ENCODE results near the gene CC2D2B. TPM values are rescaled to one million over a fixed set of nuclear protein-coding genes. Genes with fewer than 3 reads are reported as not detected.
A peak's percentile ranks its signal among the peaks of the same experiment; 100 is the strongest.
"Not testable (repeated sequence)": the region's sequence is repeated elsewhere in the genome, so short reads cannot be mapped to it uniquely, and the experiment has no call there.

CC2D2B gene
- polyA plus RNA-seq: 0.28 TPM

DNA sequence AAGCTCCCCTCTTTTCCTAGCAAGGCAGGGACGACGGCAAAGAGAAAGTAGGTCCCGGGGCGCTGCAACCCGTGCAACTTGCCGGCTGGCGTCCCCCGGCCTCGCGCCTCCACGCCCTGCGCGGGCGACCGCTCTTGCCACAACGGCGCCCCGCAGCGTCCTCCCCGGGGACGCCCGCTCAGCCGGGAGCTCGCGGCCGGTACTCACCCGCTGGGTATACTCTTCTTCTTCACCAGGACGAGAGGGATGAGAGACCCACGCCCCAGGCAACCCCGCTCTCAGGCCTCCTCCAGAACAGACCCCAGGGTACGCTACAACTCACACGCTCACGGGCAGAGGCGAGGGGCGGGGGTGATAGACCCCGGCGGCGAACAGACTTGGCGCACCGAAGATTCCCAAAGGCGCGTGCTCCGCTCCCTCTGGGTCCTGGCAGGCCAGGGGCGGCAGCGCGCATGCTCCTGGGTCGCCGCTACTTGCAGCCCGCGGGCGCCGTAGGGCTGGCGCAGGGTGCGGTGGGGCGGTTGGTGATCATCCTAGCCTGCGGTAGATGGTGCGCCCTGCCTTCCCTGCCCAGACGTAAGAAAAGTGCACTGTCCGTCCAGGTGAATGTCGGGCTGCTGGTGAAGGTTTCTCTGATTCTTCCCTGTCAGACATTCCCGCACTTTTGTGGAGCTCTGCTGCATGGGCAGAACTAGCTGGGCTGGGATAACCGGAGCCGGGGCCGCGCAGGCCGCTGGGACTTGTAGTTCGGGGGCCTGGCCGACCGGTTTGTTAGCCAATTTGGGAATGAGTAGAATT lies at the start of gene CC2D2B:
TSS of gene CC2D2B (plus strand) at position 520 of the 798 bp plus-strand sequence. CDS start 3,349 bp downstream, outside the sequence.
- Mint-ChIP-seq H3K27ac (peak within 1 kb of the TSS in 2 of 3 donors; percentile 81 to 90), H3K4me3 (peak within 1 kb of the TSS; percentile 95 to 97 (median 96)), H3K27me3 (no peaks in the 10 kb centered on the region), H3K9me3 (no peaks in the 10 kb centered on the region), H3K36me3 (no peaks in the 10 kb centered on the region), H3K4me1 (peaks cover 5 to 9% (median 7%) of the 10 kb centered on the region in 3 donors)

DNA sequence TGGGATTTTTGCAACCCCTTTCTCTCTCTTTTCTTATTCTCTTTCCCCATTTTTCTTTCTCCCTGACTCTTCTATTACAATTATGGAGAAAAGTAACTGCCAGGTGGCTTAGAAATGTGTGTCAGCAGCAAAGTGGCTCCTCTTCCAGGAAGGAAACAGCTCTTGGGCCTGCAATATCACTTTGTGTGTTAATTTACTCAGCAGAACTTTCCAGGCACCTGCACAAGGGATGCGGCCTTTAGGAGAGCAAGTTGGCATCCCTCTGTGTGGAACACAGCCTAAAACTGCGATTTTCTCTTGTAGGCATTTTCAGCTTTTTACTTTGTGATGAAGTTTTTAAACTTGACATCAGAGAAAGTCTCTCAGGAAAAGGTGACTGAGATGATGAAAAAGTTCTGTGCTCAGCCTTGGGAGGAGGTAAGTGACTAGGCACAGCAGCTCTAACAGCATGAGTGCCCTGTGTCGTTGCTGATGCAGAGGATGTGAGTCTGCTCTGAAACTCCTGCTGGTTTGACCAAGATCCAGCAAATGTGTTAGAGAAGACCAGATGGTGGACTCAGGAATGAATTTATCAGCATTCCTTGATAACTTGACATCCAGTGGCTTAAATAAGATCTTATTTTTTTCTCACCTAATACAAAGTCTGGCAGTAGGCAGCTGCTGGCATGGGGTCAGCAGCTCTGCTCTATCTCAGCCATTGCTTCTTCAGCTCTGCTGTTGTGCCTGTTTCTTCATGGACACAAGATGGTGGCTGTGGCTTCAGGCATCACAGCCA lies 47.4 kb upstream of the CC2D2B start:
- no peak overlapping the region for H3K4me3 Mint-ChIP-seq
- no peaks in the 10 kb centered on the region for H3K9me3 Mint-ChIP-seq
- peak overlapping the region in 2 of 3 donors; percentile 31 to 56 for H3K27ac Mint-ChIP-seq
- peaks cover 6% of the 10 kb centered on the region for H3K36me3 Mint-ChIP-seq
- H3K27me3 Mint-ChIP-seq: no peaks in the 10 kb centered on the region
- H3K4me1 Mint-ChIP-seq: peaks cover 9 to 13% (median 12%) of the 10 kb centered on the region in 3 donors

GRCh38 chr10:95861386-95861785 lies 46.4 kb upstream of the CC2D2B start:
- peaks cover 5% of the 10 kb centered on the region for H3K36me3 Mint-ChIP-seq
- H3K27ac Mint-ChIP-seq: peak overlapping the region; percentile 12 to 56 (median 46)

DNA sequence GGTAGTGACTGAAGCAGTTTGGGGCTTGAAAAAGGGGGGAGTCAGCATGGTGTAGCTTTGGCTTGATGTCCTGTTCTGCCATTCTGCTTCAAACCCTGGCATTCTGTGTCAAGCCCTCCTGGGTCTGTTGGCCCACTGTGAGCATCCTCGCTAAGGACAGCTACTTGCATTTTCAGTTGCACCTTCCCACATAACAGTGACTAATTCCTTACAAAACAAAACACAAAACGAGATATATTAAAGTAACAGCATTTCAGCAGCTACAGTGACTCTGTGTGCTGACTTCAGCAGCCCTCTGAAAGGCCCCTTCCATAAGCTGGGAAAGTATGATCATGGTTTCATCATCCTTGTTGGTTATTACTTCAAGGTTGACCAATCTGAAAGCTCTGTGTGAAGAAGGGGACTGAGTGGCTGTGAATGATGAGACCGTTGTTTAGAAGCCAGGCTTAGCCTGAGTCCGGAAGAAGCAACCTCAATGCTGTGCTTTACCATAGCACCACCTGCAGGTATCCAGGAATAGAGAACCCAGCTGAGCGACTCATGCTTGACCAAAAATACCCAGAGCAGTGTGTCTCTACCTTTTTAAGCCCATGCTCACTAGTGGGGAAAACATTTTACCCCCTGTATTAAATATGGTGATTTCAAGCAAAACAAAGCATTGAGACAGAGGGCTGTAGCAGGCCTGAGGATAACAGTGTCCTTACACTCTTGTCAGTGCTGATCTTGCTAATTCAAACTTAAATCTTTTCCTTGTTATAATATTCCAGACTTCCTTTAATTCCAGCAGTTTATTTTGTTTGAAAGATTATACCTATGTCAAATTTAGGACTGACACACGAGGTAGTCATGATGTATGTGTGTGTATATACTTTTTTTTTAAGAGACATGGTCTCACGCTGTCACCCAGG lies 42.6 kb upstream of the CC2D2B start:
- no peaks in the 10 kb centered on the region for H3K9me3 Mint-ChIP-seq
- no peaks in the 10 kb centered on the region for H3K27me3 Mint-ChIP-seq
- no peak overlapping the region for H3K4me3 Mint-ChIP-seq
- peaks cover 11 to 12% (median 12%) of the 10 kb centered on the region in 3 donors for H3K4me1 Mint-ChIP-seq
- peak overlapping the region; percentile 7 to 94 (median 89) for H3K27ac Mint-ChIP-seq
- peaks cover 5% of the 10 kb centered on the region for H3K36me3 Mint-ChIP-seq

More at GRCh38 chr10:95861386-95861785, 46.4 kb upstream of the CC2D2B start:
- no peaks in the 10 kb centered on the region for H3K9me3 Mint-ChIP-seq
- H3K27me3 Mint-ChIP-seq: no peaks in the 10 kb centered on the region
- peaks cover 11 to 13% (median 12%) of the 10 kb centered on the region in 3 donors for H3K4me1 Mint-ChIP-seq
- no peak overlapping the region for H3K4me3 Mint-ChIP-seq

DNA sequence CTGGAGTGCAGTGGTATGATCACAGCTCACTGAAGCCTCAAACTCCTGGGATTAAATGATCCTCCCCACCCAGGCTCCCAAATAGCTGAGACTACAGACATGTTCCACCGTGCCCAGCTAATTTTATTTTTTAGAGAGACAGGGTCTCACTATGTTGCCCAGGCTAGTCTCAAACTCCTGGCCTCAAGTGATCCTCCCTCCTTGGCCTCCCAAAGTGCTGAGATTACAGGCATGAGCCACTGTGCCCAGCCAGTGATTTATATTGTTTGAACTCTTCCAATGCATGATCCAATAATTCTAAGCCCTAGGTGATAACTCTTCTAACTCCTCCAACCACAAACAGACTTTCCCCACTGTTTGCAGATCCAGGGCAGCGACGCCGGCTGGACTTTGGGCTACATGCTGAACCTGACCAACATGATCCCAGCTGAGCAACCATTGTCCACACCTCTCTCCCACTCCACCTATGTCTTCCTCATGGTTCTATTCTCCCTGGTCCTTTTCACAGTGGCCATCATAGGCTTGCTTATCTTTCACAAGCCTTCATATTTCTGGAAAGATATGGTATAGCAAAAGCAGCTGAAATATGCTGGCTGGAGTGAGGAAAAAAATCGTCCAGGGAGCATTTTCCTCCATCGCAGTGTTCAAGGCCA lies 41.8 kb upstream of the CC2D2B start:
- Mint-ChIP-seq H3K4me3 (no peak overlapping the region), H3K27me3 (no peaks in the 10 kb centered on the region), H3K9me3 (no peaks in the 10 kb centered on the region), H3K36me3 (peaks cover 4% of the 10 kb centered on the region), H3K27ac (peak overlapping the region; percentile 56 to 94 (median 67)), H3K4me1 (peaks cover 11 to 12% (median 12%) of the 10 kb centered on the region in 3 donors)

DNA sequence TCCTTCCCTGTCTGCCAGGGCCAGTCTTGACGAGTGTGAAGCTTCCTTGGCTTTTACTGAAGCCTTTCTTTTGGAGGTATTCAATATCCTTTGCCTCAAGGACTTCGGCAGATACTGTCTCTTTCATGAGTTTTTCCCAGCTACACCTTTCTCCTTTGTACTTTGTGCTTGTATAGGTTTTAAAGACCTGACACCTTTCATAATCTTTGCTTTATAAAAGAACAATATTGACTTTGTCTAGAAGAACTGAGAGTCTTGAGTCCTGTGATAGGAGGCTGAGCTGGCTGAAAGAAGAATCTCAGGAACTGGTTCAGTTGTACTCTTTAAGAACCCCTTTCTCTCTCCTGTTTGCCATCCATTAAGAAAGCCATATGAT lies 41.3 kb upstream of the CC2D2B start:
- Mint-ChIP-seq H3K36me3 (peaks cover 1% of the 10 kb centered on the region), H3K27me3 (no peaks in the 10 kb centered on the region), H3K4me3 (no peak overlapping the region), H3K4me1 (peaks cover 11 to 12% (median 12%) of the 10 kb centered on the region in 3 donors), H3K9me3 (no peaks in the 10 kb centered on the region), H3K27ac (no peak overlapping the region)

GRCh38 chr10:95867866-95868265 lies 39.9 kb upstream of the CC2D2B start:
- Mint-ChIP-seq H3K36me3 (no peaks in the 10 kb centered on the region), H3K4me1 (peaks cover 11 to 12% (median 12%) of the 10 kb centered on the region in 3 donors), H3K9me3 (no peaks in the 10 kb centered on the region), H3K27ac (peak overlapping the region in 1 of 3 donors; percentile 59), H3K4me3 (no peak overlapping the region), H3K27me3 (no peaks in the 10 kb centered on the region)

DNA sequence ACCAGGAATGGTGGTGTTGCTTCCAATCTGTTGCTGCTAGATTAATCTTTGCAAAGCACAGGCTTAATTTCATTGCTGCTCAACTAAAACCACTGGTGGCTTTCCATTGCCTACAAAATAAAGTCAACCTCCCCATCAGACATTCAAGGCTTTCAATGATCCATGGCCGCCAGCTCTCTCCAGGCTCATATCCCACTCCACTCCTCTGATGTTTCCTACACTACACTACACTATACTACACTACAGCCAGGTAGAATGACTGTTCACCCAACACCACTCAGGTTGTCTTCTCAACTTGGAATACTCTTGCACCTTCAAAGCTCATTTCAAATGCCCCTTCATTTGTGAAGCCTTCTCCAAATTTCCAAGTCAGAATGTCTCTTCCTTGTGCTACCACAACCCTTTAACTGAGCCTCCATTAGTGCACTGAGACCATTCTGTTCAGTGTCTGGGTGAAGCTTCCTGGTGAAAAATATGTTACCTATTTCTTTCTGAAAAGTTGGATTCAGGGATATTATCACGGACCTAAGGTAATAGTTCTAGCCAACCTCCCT lies 35.5 kb upstream of the CC2D2B start:
- Mint-ChIP-seq H3K36me3 (peaks cover 15% of the 10 kb centered on the region), H3K9me3 (peaks cover 0 to 4% (median 2%) of the 10 kb centered on the region in 3 donors), H3K4me1 (peaks cover 0 to 6% (median 2%) of the 10 kb centered on the region in 3 donors), H3K27ac (no peak overlapping the region), H3K4me3 (no peak overlapping the region), H3K27me3 (no peaks in the 10 kb centered on the region)

GRCh38 chr10:95873139-95873538 lies 34.6 kb upstream of the CC2D2B start:
- Mint-ChIP-seq H3K4me1 (peaks cover 0 to 8% (median 2%) of the 10 kb centered on the region in 3 donors), H3K27ac (peak overlapping the region in 1 of 3 donors; percentile 38), H3K9me3 (peaks cover 0 to 4% (median 2%) of the 10 kb centered on the region in 3 donors), H3K4me3 (no peak overlapping the region), H3K36me3 (peaks cover 17% of the 10 kb centered on the region), H3K27me3 (no peaks in the 10 kb centered on the region)

- Mint-ChIP-seq H3K4me1 (peaks cover 0 to 8% (median 2%) of the 10 kb centered on the region in 3 donors), H3K9me3 (peaks cover 0 to 4% (median 2%) of the 10 kb centered on the region in 3 donors), H3K4me3 (no peak overlapping the region), H3K27ac (peak overlapping the region in 2 of 3 donors; percentile 38 to 67), H3K36me3 (peaks cover 17% of the 10 kb centered on the region), H3K27me3 (no peaks in the 10 kb centered on the region)
Measured at GRCh38 chr10:95873651-95874050, 34.1 kb upstream of the CC2D2B start.

DNA sequence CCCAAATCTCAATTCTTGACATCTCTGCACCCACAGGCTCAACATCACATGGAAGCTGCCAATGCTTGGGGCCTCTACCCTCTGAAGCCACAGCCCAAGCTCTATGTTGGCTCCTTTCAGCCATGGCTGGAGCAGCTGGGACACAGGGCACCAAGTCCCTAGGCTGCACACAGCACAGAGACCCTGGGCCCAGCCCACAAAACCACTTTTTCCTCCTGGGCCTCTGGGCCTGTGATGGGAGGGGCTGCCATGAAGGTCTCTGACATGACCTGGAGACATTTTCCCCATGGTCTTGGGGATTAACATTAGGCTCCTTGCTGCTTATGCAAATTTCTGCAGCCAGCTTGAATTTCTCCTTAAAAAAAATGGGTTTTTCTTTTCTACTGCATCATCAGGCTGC lies 33.0 kb upstream of the CC2D2B start:
- H3K36me3 Mint-ChIP-seq: peaks cover 17% of the 10 kb centered on the region
- not testable (repeated sequence) for H3K4me1 Mint-ChIP-seq, H3K9me3 Mint-ChIP-seq, H3K27me3 Mint-ChIP-seq, H3K4me3 Mint-ChIP-seq, H3K27ac Mint-ChIP-seq

- peak overlapping the region in 1 of 3 donors; percentile 25 for H3K27ac Mint-ChIP-seq
- peaks cover 0 to 4% (median 3%) of the 10 kb centered on the region in 3 donors for H3K9me3 Mint-ChIP-seq
- peaks cover 3 to 8% (median 4%) of the 10 kb centered on the region in 3 donors for H3K4me1 Mint-ChIP-seq
- no peak overlapping the region for H3K4me3 Mint-ChIP-seq
- H3K36me3 Mint-ChIP-seq: peaks cover 17% of the 10 kb centered on the region
- H3K27me3 Mint-ChIP-seq: no peaks in the 10 kb centered on the region
Measured at GRCh38 chr10:95876756-95877155, 31.0 kb upstream of the CC2D2B start.

GRCh38 chr10:95877881-95878280 lies 29.9 kb upstream of the CC2D2B start:
- peaks cover 18% of the 10 kb centered on the region for H3K36me3 Mint-ChIP-seq

GRCh38 chr10:95880704-95881103 lies 27.1 kb upstream of the CC2D2B start:
- Mint-ChIP-seq H3K4me3 (no peak overlapping the region), H3K4me1 (peaks cover 2 to 8% (median 3%) of the 10 kb centered on the region in 3 donors), H3K9me3 (peaks cover 0 to 2% (median 1%) of the 10 kb centered on the region in 3 donors), H3K36me3 (peaks cover 7% of the 10 kb centered on the region), H3K27ac (no peak overlapping the region), H3K27me3 (no peaks in the 10 kb centered on the region)

More at GRCh38 chr10:95877881-95878280, 29.9 kb upstream of the CC2D2B start:
- H3K27me3 Mint-ChIP-seq: no peaks in the 10 kb centered on the region
- H3K27ac Mint-ChIP-seq: no peak overlapping the region
- H3K9me3 Mint-ChIP-seq: peaks cover 0 to 6% (median 3%) of the 10 kb centered on the region in 3 donors
- H3K4me1 Mint-ChIP-seq: peaks cover 3 to 8% (median 4%) of the 10 kb centered on the region in 3 donors
- H3K4me3 Mint-ChIP-seq: no peak overlapping the region
